Measurements from ENCODE around the gene MUC20.

Gene MUC20

DNA sequence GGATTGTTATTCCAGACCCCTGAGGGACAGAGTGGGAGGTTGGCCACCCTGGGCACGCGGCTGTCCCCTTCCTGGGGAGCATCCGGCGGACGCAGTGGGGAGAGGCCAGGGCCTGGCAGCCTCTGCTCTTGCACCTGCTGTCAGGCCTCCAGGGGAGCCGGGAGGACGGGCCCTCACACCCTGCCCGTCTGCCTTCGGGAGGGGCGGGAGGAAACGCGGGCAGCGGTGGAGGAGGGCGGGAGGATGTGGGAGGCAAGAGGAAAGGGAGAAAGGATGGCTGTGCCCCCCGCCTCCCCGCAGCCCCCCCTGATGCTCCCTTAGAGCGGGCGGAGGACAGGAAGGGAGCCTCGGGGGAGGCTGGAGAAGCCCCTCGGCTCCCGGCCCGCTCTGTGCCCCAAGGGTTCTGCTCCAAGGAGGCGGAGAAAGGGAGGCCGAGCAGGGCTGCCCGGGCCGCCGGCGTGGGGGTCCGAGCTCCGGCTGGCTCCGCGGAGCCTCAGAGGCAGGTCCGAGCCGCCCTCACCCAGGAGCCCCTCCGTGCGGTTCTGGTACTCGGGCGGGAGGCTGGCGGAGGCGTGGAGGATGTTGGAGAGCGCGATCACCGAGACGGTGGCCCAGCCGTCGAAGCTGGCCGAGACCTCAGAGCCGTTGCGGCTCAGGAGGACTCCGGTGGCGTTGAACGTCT, 40.9 kb downstream of the MUC20 start:
- Histone ChIP-seq H3K27ac (ENCODE audit: low read depth, low read length) (no peak overlapping the region), H3K4me3 (ENCODE audit: low read length) (no peak overlapping the region), H3K27me3 (ENCODE audit: insufficient read depth, low read length) (no peaks in the 10 kb centered on the region), H3K4me1 (ENCODE audit: insufficient read depth, low read length) (no peaks in the 10 kb centered on the region), H3K36me3 (ENCODE audit: insufficient read depth, low read length) (no peaks in the 10 kb centered on the region), H3K9ac (ENCODE audit: low read depth, low read length) (no peak overlapping the region), H3K9me3 (ENCODE audit: insufficient read depth, low read depth, low read length) (no peaks in the 10 kb centered on the region)
- 87% methylated on average over 52 of the region's 52 CpGs for WGBS

DNA sequence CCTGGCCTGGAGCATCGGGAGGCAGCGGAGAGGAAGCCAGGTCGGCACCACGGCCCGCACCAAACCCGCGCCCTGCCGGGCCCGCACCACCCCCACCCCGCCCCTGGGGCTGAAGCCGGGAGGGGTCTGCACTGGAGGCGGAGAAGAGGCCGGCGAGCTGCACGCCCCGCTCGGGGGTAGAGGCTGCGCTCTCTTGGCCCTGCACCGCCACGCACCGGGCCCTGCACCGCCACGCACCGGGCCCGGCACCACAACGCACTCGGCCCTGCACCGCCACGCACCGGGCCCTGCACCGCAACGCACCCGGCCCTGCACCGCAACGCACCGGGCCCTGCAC, 41.4 kb downstream of the MUC20 start:
- Histone ChIP-seq H3K36me3 (ENCODE audit: insufficient read depth, low read length) (no peaks in the 10 kb centered on the region), H3K27ac (ENCODE audit: low read depth, low read length) (no peak overlapping the region), H3K27me3 (ENCODE audit: insufficient read depth, low read length) (no peaks in the 10 kb centered on the region), H3K9ac (ENCODE audit: low read depth, low read length) (no peak overlapping the region), H3K9me3 (ENCODE audit: insufficient read depth, low read depth, low read length) (no peaks in the 10 kb centered on the region), H3K4me3 (ENCODE audit: low read length) (no peak overlapping the region), H3K4me1 (ENCODE audit: insufficient read depth, low read length) (no peaks in the 10 kb centered on the region)
- 91% methylated on average over 36 of the region's 36 CpGs for WGBS

DNA sequence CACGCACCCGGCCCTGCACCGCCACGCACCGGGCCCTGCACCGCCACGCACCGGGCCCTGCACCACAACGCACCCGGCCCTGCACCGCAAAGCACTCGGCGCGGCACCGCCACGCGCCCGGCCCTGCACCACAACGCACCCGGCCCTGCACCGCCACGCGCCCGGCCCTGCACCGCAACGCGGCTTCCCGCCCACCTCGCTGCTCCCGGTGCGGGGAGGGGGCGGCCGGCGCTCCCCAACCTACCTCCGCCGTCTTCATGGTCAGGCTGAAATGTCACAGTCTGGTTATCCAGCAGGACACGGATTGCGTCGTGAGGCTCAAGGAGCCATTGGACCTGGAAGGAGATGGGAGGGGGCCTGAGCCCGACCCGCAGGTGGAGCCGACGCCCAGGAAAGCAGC, 41.8 kb downstream of the MUC20 start:
- 92% methylated on average over 43 of the region's 43 CpGs for WGBS
- no peak overlapping the region for H3K27ac ChIP-seq (ENCODE audit: low read depth, low read length)
- no peak overlapping the region for H3K9ac ChIP-seq (ENCODE audit: low read depth, low read length)
- H3K9me3 ChIP-seq (ENCODE audit: insufficient read depth, low read depth, low read length): no peaks in the 10 kb centered on the region
- H3K36me3 ChIP-seq (ENCODE audit: insufficient read depth, low read length): no peaks in the 10 kb centered on the region
- H3K27me3 ChIP-seq (ENCODE audit: insufficient read depth, low read length): no peaks in the 10 kb centered on the region
- H3K4me1 ChIP-seq (ENCODE audit: insufficient read depth, low read length): no peaks in the 10 kb centered on the region
- H3K4me3 ChIP-seq (ENCODE audit: low read length): no peak overlapping the region

DNA sequence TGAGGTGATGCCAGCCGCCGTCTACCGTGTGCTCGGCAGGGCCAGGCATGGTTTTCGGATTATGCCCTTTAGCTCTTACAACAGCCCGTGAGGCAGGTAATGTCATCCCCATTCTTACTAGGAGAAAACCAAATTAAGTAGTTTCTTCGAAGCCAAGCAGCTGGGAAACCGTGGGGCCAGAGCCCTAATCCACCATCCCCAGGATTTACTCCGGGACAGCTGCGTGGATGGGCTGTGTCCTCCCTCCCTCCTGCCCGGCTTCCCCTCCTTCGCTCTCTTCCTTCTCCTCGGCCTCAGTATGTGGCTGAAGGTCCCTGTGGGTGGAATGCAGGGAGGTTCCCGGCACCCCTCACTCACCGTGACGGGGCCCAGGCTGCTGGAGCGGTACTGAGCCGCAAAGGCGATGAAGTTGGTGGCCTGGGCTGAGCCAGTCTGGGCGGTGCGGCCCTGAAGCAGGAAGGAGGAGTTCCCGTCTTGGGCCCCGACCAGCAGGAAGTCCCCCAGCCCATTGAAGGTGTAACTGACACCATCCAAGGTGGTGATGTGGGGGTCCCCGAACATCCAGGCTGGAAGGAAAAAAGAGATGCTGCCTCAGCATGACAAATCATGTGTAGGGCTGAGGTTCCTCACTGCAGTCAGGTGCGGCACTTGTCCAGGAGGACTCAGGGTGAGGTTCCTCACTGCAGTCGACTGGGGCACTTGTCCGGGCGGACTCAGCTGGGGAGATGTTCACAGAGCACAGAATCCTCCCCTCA, 42.5 kb downstream of the MUC20 start:
- no peaks in the 10 kb centered on the region for H3K4me1 ChIP-seq (ENCODE audit: insufficient read depth, low read length)
- WGBS: 91% methylated on average over 27 of the region's 28 CpGs
- no peaks in the 10 kb centered on the region for H3K36me3 ChIP-seq (ENCODE audit: insufficient read depth, low read length)
- H3K9me3 ChIP-seq (ENCODE audit: insufficient read depth, low read depth, low read length): no peaks in the 10 kb centered on the region
- H3K27me3 ChIP-seq (ENCODE audit: insufficient read depth, low read length): no peaks in the 10 kb centered on the region
- H3K9ac ChIP-seq (ENCODE audit: low read depth, low read length): no peak overlapping the region
- no peak overlapping the region for H3K27ac ChIP-seq (ENCODE audit: low read depth, low read length)
- no peak overlapping the region for H3K4me3 ChIP-seq (ENCODE audit: low read length)

DNA sequence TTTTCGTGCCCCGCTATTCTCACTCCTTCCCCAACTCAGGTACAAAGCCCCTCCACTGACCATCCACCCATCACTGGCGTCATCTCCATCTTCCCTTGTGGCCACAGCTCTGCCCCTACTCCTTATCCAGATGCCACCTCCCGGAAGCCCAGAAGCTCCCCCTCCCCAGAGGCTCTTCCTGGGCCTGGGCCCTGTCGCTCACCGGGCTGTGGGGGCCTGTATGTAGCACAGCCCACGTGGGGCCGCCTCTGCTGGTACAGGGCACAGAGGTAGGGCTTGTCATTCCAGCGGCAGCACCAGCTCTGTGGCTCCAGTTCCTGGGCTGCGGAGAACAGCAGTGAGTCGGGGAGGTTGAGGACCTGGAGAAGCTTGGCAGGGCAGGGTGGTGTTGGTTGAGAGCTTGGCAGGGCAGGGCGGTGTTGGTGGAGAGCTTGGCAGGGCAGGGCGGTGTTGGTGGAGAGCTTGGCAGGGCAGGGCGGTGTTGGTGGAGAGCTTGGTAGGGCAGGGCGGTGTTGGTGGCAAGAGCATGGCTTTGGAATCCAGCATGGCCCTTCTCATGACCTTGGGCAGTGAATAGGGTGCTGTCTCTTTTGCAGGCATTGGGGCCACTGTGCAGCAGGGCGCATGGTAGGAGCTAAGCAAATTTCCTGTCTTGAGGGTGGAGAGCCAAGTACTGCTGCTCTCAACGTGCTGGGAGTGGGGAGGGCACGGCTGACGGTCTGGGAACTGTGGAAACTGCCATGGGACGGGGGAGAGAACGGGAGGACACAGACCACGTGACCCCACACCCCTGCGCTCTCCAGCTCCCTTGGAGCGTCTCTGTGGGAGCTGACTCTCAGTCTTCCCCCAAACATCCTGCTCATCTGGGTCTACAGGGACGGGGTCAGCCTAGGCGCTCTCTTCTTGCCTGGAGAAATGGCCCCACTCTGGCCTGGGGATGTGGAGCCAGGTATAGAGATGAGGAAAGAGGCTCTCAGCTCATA, 43.4 kb downstream of the MUC20 start:
- Histone ChIP-seq H3K36me3 (ENCODE audit: insufficient read depth, low read length) (no peaks in the 10 kb centered on the region), H3K9me3 (ENCODE audit: insufficient read depth, low read depth, low read length) (no peaks in the 10 kb centered on the region), H3K4me1 (ENCODE audit: insufficient read depth, low read length) (no peaks in the 10 kb centered on the region), H3K27ac (ENCODE audit: low read depth, low read length) (no peak overlapping the region), H3K27me3 (ENCODE audit: insufficient read depth, low read length) (no peaks in the 10 kb centered on the region), H3K4me3 (ENCODE audit: low read length) (no peak overlapping the region), H3K9ac (ENCODE audit: low read depth, low read length) (no peak overlapping the region)
- 88% methylated on average over 26 of the region's 26 CpGs for WGBS

DNA sequence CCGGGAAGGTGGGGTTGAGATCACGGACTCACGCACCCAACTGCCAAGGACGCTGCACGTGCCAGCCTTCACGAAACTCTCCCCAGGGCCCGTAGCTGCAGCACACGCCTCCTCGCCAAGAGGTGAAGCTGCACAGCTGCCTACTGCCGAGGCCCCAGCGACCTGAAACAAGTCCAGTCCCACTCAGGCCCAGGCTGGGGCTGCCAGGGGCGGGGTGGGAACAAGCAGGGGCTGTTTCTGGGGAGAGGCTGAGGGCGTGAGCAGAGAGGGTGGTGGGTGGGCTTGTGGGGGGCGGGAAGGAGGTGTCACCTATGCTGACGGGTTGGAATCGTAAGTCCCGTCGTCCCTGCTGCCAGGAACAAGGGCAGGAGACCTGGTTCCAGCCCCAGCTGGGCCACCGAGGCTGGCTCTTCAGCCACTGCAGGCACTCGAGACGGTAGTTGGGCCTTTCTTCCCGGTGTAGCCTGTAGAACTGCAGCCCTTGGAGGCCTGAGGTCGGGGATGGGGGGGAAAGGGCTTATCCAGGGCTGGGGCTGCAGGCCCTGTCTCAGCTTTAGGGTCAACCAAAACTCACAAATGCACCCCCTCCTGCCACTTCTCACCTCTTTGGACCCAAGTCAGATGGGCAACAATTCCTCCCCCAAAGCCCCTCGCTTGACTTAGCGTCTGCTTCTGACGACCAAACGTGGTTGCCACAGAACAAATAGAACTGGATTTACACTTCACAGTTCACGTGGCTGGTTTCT, 44.4 kb downstream of the MUC20 start:
- H3K27me3 ChIP-seq (ENCODE audit: insufficient read depth, low read length): no peaks in the 10 kb centered on the region
- no peaks in the 10 kb centered on the region for H3K36me3 ChIP-seq (ENCODE audit: insufficient read depth, low read length)
- 92% methylated on average over 28 of the region's 28 CpGs for WGBS
- no peaks in the 10 kb centered on the region for H3K9me3 ChIP-seq (ENCODE audit: insufficient read depth, low read depth, low read length)
- no peak overlapping the region for H3K27ac ChIP-seq (ENCODE audit: low read depth, low read length)
- H3K4me1 ChIP-seq (ENCODE audit: insufficient read depth, low read length): no peaks in the 10 kb centered on the region
- H3K4me3 ChIP-seq (ENCODE audit: low read length): no peak overlapping the region
- no peak overlapping the region for H3K9ac ChIP-seq (ENCODE audit: low read depth, low read length)

DNA sequence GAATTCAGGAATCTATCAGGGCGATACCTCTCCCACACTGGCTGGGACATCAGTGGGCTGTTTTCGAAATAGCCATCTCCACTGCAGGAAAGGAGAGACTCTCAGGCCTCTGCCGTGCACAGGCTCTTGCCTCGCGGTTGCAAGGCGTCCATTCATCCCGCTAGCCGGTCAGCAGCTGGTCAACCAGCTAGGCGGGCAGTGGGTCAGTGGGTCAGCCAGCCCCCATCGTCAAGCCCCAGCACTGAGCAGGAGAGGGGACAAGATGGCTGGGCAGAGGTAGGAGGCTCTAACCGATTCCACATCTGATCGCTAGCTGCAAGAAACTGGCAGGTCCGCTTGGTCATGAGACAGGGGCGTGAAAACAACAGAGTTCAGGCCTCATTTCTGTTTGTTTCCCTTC, 45.9 kb downstream of the MUC20 start:
- H3K36me3 ChIP-seq (ENCODE audit: insufficient read depth, low read length): no peaks in the 10 kb centered on the region
- 96% methylated on average over 14 of the region's 14 CpGs for WGBS
- no peaks in the 10 kb centered on the region for H3K9me3 ChIP-seq (ENCODE audit: insufficient read depth, low read depth, low read length)
- H3K9ac ChIP-seq (ENCODE audit: low read depth, low read length): no peak overlapping the region
- no peak overlapping the region for H3K27ac ChIP-seq (ENCODE audit: low read depth, low read length)
- H3K4me3 ChIP-seq (ENCODE audit: low read length): no peak overlapping the region
- no peaks in the 10 kb centered on the region for H3K4me1 ChIP-seq (ENCODE audit: insufficient read depth, low read length)
- no peaks in the 10 kb centered on the region for H3K27me3 ChIP-seq (ENCODE audit: insufficient read depth, low read length)

DNA sequence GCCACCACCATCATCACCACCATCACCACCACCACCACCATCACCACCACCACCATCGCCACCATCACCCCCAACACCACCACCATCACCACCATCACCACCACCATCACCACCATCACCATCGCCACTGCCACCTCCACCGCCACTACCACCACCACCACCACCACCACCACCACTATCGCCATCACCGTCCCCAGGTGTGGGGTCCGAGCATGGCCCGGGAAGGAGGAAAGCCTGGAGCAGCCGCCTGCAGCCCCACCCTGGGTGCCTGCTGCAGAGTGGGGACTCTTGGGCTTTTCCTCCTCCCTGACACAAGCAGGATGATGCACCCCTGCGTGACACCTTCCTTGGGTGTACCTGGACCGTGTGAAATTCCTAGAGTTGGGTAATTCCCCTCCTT, 47.0 kb downstream of the MUC20 start:
- Histone ChIP-seq H3K9me3 (ENCODE audit: insufficient read depth, low read depth, low read length) (no peaks in the 10 kb centered on the region), H3K36me3 (ENCODE audit: insufficient read depth, low read length) (no peaks in the 10 kb centered on the region), H3K4me3 (ENCODE audit: low read length) (no peak overlapping the region), H3K4me1 (ENCODE audit: insufficient read depth, low read length) (no peaks in the 10 kb centered on the region), H3K9ac (ENCODE audit: low read depth, low read length) (no peak overlapping the region), H3K27me3 (ENCODE audit: insufficient read depth, low read length) (no peaks in the 10 kb centered on the region), H3K27ac (ENCODE audit: low read depth, low read length) (no peak overlapping the region)
- WGBS: 77% methylated on average over 10 of the region's 10 CpGs

DNA sequence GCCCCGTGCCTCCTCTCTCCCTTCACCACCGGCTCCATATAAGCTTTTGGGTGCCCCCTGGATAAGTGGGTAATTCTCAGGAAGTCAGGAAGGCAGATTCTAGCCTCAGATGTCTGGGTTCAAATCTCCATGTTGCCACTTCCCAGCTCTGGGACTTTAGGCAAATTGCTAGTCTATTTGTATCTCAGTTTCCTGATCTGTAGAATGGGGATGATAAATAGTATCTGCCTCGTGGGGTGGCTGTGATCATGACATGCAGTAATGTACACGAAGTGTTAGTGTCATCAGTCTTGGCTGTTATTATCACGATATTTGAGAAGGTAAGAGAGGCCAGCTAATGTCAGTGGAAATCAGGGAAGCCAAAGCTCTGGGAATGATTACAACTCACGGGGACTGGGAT, 47.6 kb downstream of the MUC20 start:
- H3K9me3 ChIP-seq (ENCODE audit: insufficient read depth, low read depth, low read length): no peaks in the 10 kb centered on the region
- no peaks in the 10 kb centered on the region for H3K4me1 ChIP-seq (ENCODE audit: insufficient read depth, low read length)
- H3K9ac ChIP-seq (ENCODE audit: low read depth, low read length): no peak overlapping the region
- no peaks in the 10 kb centered on the region for H3K27me3 ChIP-seq (ENCODE audit: insufficient read depth, low read length)
- no peak overlapping the region for H3K4me3 ChIP-seq (ENCODE audit: low read length)
- no peak overlapping the region for H3K27ac ChIP-seq (ENCODE audit: low read depth, low read length)
- H3K36me3 ChIP-seq (ENCODE audit: insufficient read depth, low read length): no peaks in the 10 kb centered on the region
- WGBS: 91% methylated on average over 6 of the region's 6 CpGs

DNA sequence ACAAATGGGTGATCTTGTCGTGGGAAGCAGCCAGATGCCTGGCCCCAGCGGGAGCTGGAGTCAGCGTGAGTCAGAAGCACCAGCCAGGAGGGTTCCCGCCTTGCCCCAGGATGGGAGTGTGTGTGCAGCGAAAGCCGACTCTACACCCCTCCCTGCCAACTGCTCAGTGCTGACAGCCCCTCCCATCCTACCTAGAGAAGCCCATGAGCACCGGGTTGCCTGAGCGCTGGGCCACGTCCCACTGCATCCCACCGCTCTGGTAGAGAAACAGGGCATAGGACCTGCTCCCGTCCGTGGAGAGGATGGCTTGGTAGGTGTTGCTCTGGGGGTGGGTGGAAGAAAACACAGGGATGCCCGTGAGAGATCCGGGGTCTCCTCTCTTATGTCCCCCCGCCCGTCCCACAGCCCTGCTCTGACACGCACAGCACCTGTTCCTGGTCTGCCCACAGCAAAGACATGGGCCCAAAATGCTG, 48.1 kb downstream of the MUC20 start:
- no peak overlapping the region for H3K27ac ChIP-seq (ENCODE audit: low read depth, low read length)
- H3K9me3 ChIP-seq (ENCODE audit: insufficient read depth, low read depth, low read length): no peaks in the 10 kb centered on the region
- no peak overlapping the region for H3K4me3 ChIP-seq (ENCODE audit: low read length)
- no peaks in the 10 kb centered on the region for H3K27me3 ChIP-seq (ENCODE audit: insufficient read depth, low read length)
- 81% methylated on average over 17 of the region's 17 CpGs for WGBS
- H3K4me1 ChIP-seq (ENCODE audit: insufficient read depth, low read length): no peaks in the 10 kb centered on the region
- no peaks in the 10 kb centered on the region for H3K36me3 ChIP-seq (ENCODE audit: insufficient read depth, low read length)
- no peak overlapping the region for H3K9ac ChIP-seq (ENCODE audit: low read depth, low read length)

Data from HUES64 (cell line).